Activated CD8-positive, alpha-beta memory T cell treated with anti-CD3 and anti-CD28 coated beads for 24 hours (primary cell): ENCODE data around the gene FZD2.

Experiments used
- DNase-seq: peaks from one replicate; pipeline ENCODE4 v3.0.0-alpha.2; 2020

FZD2 gene

GRCh38 chr17:44610331-44610730 is 53.0 kb downstream of the FZD2 start:
- DNase-seq, result no peak
